ENCODE data around the gene CEACAM1.

The CEACAM1 gene

GRCh38 chr19:42573642-42574041 is 45.4 kb upstream of the CEACAM1 start:
- H3K4me2 ChIP-seq (ENCODE audit: low read depth, low read length, poor library complexity, severe bottlenecking) = no peak overlapping the region
- H3K4me3 ChIP-seq (ENCODE audit: low read length, poor library complexity, severe bottlenecking) = no peak overlapping the region
- no peaks in the 10 kb centered on the region for H3K36me3 ChIP-seq (ENCODE audit: insufficient read depth, low read length)
- H2AFZ ChIP-seq (ENCODE audit: low read length) = no peak overlapping the region
- H3F3A ChIP-seq (ENCODE audit: low read depth) = no peaks in the 10 kb centered on the region
- TF ChIP-seq EZH2phosphoT487 (IDR thresholded peaks at IDR 0.05; ENCODE audit: borderline replicate concordance) = no peak
- no peak for TF ChIP-seq CTCF (conservative IDR thresholded peaks at IDR 0.05; ENCODE audit: low read length)
- H3K27me3 ChIP-seq (ENCODE audit: insufficient read depth, low read length, poor library complexity, severe bottlenecking) = no peaks in the 10 kb centered on the region
- H4K20me1 ChIP-seq (ENCODE audit: insufficient read depth, low read length, poor library complexity, severe bottlenecking) = no peaks in the 10 kb centered on the region
- H3K79me2 ChIP-seq (ENCODE audit: insufficient read depth, low read length) = no peaks in the 10 kb centered on the region
- H3K4me1 ChIP-seq (ENCODE audit: insufficient read depth, low read length, poor library complexity, severe bottlenecking) = no peaks in the 10 kb centered on the region
- H3K9ac ChIP-seq (ENCODE audit: low read depth, low read length, poor library complexity, severe bottlenecking) = no peak overlapping the region
- H3K9me2 ChIP-seq (replicated peaks; ENCODE audit: low read depth, low read length) = no peaks in the 10 kb centered on the region
- no peaks in the 10 kb centered on the region for H3K9me3 ChIP-seq (ENCODE audit: insufficient read depth, low read depth, low read length)

- Histone ChIP-seq H3K4me1 (ENCODE audit: insufficient read depth, low read length, poor library complexity, severe bottlenecking) (no peaks in the 10 kb centered on the region), H4K20me1 (ENCODE audit: insufficient read depth, low read length, poor library complexity, severe bottlenecking) (no peaks in the 10 kb centered on the region), H3K36me3 (ENCODE audit: insufficient read depth, low read length) (no peaks in the 10 kb centered on the region), H3K9me3 (ENCODE audit: insufficient read depth, low read depth, low read length) (no peaks in the 10 kb centered on the region), H3K4me2 (ENCODE audit: low read depth, low read length, poor library complexity, severe bottlenecking) (no peak overlapping the region), H3K9me2 (replicated peaks; ENCODE audit: low read depth, low read length) (no peaks in the 10 kb centered on the region), H3K4me3 (ENCODE audit: low read length, poor library complexity, severe bottlenecking) (no peak overlapping the region), H3K9ac (ENCODE audit: low read depth, low read length, poor library complexity, severe bottlenecking) (no peak overlapping the region), H3K27me3 (ENCODE audit: insufficient read depth, low read length, poor library complexity, severe bottlenecking) (no peaks in the 10 kb centered on the region), H3K79me2 (ENCODE audit: insufficient read depth, low read length) (no peaks in the 10 kb centered on the region), H3F3A (ENCODE audit: low read depth) (no peaks in the 10 kb centered on the region), H2AFZ (ENCODE audit: low read length) (no peak overlapping the region)
- TF ChIP-seq EZH2phosphoT487 (IDR thresholded peaks at IDR 0.05; ENCODE audit: borderline replicate concordance) = no peak
- TF ChIP-seq CTCF (conservative IDR thresholded peaks at IDR 0.05; ENCODE audit: low read length) = no peak
Measured at GRCh38 chr19:42571116-42571515, 42.8 kb upstream of the CEACAM1 start.

- H3K4me2 ChIP-seq (ENCODE audit: low read depth, low read length, poor library complexity, severe bottlenecking) = no peak overlapping the region
- no peaks in the 10 kb centered on the region for H3K27me3 ChIP-seq (ENCODE audit: insufficient read depth, low read length, poor library complexity, severe bottlenecking)
- no peaks in the 10 kb centered on the region for H4K20me1 ChIP-seq (ENCODE audit: insufficient read depth, low read length, poor library complexity, severe bottlenecking)
- no peak for TF ChIP-seq EZH2phosphoT487 (IDR thresholded peaks at IDR 0.05; ENCODE audit: borderline replicate concordance)
- TF ChIP-seq CTCF (conservative IDR thresholded peaks at IDR 0.05; ENCODE audit: low read length) = no peak
- no peaks in the 10 kb centered on the region for H3K79me2 ChIP-seq (ENCODE audit: insufficient read depth, low read length)
- no peaks in the 10 kb centered on the region for H3K36me3 ChIP-seq (ENCODE audit: insufficient read depth, low read length)
- no peak overlapping the region for H3K4me3 ChIP-seq (ENCODE audit: low read length, poor library complexity, severe bottlenecking)
- H3K9me3 ChIP-seq (ENCODE audit: insufficient read depth, low read depth, low read length) = no peaks in the 10 kb centered on the region
- no peaks in the 10 kb centered on the region for H3F3A ChIP-seq (ENCODE audit: low read depth)
- no peaks in the 10 kb centered on the region for H3K4me1 ChIP-seq (ENCODE audit: insufficient read depth, low read length, poor library complexity, severe bottlenecking)
- H3K9ac ChIP-seq (ENCODE audit: low read depth, low read length, poor library complexity, severe bottlenecking) = no peak overlapping the region
- H3K9me2 ChIP-seq (replicated peaks; ENCODE audit: low read depth, low read length) = no peaks in the 10 kb centered on the region
- no peak overlapping the region for H2AFZ ChIP-seq (ENCODE audit: low read length)
Measured at GRCh38 chr19:42569193-42569592, 40.9 kb upstream of the CEACAM1 start.
